ENCODE results near the gene GNB5.
"Not testable (repeated sequence)": the region's sequence is repeated elsewhere in the genome, so short reads cannot be mapped to it uniquely, and the experiment has no call there.

The GNB5 gene

GRCh38 chr15:52191207-52191606 lies at the start of gene GNB5:
TSS of gene GNB5 (minus strand) at chr15:52191392. CDS start at chr15:52184676, 6,716 bp downstream.
- no peak for DNase-seq

DNA sequence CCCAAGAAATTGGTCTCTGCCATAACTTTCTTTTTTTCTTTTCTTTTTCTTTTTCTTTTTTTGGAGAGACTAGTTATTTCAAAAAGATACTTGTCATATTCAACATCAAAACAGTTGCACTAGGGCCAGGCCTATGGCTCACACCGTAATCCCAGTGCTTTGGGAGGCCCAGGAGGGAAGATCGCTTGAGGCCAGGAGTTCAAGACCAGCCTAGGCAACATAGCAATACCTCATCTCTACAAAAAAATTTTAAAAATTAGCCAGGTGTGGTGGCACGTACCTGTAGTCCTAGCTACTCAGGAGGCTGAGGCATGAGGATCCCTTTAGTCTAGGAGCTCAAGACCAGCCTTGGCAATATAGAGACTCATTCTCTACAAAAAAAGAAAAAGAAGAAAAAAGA lies 49.0 kb upstream of the GNB5 start:
- DNase-seq: no peak

GRCh38 chr15:52238989-52239525 lies 47.9 kb upstream of the GNB5 start:
- DNase-seq: not testable (repeated sequence)

DNA sequence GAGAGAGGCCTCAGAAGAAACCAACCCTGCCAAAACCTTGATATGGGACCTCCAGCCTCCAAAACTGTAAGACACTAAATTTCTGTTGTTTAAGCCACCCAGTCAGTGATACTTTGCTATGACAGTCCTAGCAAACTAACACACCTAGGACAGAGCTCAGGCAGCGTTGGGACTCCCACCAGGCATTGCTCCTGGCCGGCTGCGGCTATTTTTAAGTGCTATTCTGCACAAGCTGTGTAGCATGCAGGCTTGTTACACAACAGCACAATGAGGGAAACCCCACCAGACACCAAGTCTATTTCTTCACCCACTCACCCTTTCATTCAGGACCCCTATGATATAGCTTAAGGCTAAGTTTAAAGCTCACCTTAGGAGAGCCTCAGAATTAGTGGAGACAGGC lies 47.0 kb upstream of the GNB5 start:
- no peak for DNase-seq

DNA sequence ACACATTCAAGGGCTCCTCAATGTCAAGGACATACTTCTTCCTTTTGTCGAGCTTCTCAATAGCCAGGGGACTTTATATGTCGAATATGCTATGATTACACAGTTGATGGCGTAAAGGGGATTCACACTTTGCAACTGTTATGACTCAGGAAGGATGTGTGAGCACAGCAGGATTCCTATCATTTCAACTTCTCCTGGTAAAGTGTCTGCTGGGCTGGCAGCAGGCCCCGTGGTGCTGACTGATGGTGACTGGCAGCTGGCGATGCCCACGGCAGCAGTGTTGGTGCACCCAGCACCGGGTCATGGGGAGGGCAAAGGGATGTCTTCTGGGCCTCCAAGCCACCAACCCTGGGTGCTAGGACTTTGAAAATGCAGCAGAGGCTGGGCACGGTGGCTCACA lies 44.8 kb upstream of the GNB5 start:
- no peak for DNase-seq

GRCh38 chr15:52234596-52235541 lies 43.7 kb upstream of the GNB5 start:
- no peak for DNase-seq

DNA sequence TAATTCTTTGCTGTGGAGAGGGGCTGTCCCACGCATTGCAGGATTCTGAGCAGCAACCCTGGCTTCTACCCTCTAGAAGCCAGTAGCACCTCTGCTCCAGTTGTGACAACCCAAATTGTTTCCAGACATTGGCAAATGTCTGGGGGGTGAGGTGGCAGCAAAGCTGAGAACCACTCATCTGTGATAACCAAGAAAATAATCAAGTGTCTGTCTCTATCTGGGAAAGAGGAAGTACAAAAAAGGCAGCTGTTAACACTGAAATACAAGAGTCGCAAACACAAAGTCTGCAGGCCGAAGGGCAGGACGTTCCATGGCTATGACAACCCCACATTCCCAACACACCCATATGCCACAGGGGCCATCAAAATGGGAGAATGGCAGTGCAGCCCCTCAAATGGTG lies 42.2 kb upstream of the GNB5 start:
- peak; percentile 7 for DNase-seq

- no peak for DNase-seq
Observed at GRCh38 chr15:52232327-52232726, 41.1 kb upstream of the GNB5 start.

DNA sequence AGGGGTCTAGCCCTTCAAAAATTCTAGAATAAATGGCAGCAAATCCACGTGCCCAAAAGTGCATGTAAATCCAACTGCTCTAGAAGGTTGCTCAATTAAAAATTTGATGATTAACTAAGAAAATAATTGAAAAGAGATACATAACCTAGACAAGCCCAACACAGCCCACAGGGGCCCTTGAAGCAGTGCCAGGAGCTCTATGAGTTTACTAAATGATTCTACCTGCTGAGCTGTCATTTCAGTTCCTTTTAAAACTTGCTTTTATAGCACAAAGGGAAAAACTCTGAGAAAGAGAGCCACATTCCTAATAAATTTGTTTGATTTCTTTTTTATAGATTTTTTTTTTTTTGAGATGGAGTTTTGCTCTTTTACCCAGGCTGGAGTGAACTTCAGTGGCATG lies 38.9 kb upstream of the GNB5 start:
- no peak for DNase-seq

GRCh38 chr15:52228921-52229320 lies 37.7 kb upstream of the GNB5 start:
- DNase-seq: no peak

GRCh38 chr15:52227456-52227855 lies 36.3 kb upstream of the GNB5 start:
- peak; percentile 71 for DNase-seq

DNA sequence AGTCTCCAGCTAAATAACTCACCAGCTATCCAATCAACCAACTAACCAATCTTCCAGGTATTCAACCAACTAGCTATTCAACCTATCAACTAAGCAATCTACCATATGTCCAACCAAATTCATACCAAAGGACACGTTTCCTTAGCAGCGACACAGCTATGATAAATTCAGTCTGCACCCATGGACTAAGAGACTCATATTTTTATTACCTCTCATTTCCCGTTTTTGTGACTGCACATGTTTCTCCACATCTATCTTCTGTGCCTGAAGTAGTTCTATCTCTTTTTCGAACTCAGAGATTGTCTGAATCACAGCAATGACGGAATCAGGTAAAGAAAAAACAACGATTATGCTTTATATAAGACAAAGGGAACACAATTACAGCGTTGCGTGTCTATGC lies 34.0 kb upstream of the GNB5 start:
- no peak for DNase-seq

- no peak for DNase-seq
Observed at GRCh38 chr15:52224211-52224610, 33.0 kb upstream of the GNB5 start.

DNA sequence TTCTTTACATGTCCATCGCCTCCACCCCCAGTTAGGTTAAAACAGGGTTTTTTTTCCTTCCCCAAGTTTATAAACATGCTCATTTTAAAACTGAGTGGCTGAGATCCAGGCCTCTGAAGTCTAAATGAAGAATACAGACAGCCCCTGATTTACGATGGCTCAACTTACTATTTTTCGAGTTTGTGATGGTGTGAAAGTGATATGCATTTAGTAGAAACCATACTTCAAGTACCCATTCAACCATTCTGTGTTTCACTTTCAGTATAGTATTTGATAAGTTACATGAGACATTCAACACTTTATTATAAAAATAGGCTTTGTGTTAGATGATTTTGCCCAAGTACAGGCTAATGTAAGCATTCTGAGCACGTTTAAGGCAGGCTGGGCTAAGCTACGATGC lies 30.5 kb upstream of the GNB5 start:
- no peak for DNase-seq

DNA sequence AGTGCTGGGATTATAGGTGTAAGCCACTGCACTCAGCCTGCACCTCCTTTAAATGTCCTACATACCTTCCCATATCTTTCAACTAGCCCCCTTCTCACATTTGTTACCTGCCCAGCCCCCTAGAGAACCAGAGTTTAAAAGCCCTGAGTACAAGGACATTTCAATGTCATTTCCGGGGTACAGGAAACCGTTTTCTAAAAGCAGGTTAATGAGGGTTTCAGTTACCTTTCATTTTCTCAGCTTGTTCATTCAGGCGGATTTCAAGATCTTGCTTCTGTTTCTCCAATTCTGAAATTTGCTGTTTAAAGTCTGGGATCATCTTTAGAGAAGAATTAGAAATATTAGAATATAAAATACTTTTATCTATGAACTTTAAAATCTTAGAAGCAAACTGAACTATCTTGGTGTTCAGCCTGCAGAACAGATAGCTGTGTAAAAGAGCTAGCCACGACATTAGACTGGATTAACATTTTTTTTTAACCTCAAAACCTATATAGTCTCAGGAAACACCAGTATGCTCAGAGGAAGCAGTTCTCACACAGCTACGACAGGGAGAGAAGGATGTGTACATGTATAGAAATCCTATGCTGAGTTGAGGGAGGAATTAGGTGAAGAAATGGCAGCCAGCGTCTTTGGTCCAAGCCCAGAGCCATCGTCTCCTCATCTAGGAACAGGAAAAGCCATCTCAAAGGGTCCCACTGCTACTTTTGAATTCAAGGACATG lies 29.9 kb upstream of the GNB5 start:
- no peak for DNase-seq

DNA sequence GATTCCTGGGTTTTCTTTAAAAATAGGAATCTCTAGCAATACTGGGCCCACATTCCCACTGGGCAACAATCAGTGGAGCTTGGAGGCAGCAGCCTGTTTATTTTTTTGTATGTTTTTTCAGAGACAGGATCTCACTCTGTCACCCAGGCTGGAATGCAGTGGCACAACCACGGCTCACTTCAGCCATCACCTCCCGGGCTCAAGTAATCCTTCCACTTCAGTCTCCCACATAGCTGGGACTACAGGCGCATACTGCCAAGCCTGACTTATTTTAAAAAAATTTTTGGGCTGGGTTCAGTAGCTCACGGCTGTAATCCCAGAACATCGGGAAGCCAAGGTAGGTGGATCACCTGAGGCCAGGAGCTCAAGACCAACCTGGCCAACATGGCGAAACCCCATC lies 29.1 kb upstream of the GNB5 start:
- DNase-seq: no peak

DNA sequence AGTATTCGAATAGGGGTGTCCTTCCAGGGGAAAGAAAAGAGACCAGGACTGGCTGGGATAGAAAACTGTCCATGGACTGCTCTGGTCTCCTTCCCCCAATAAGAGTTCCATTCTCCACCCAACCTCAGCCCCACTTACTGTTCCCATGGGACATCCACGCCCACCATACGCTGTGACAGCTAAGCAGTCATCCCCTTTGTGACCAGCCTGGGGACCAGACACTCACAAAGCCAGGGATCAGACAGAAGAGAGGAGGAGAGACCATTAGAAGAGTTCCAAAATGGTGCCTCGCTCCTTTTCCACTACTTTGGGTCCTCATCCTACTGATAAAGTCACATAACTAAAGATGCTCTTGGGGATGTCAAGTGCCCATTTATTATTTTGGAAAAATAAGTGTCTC lies 27.6 kb upstream of the GNB5 start:
- DNase-seq: no peak

- no peak for DNase-seq
Observed at GRCh38 chr15:52218371-52218770, 27.2 kb upstream of the GNB5 start.

- no peak for DNase-seq
Observed at GRCh38 chr15:52217186-52217585, 26.0 kb upstream of the GNB5 start.

GRCh38 chr15:52214553-52214952 lies 23.4 kb upstream of the GNB5 start:
- DNase-seq: no peak

- no peak for DNase-seq
Observed at GRCh38 chr15:52213206-52213605, 22.0 kb upstream of the GNB5 start.

DNA sequence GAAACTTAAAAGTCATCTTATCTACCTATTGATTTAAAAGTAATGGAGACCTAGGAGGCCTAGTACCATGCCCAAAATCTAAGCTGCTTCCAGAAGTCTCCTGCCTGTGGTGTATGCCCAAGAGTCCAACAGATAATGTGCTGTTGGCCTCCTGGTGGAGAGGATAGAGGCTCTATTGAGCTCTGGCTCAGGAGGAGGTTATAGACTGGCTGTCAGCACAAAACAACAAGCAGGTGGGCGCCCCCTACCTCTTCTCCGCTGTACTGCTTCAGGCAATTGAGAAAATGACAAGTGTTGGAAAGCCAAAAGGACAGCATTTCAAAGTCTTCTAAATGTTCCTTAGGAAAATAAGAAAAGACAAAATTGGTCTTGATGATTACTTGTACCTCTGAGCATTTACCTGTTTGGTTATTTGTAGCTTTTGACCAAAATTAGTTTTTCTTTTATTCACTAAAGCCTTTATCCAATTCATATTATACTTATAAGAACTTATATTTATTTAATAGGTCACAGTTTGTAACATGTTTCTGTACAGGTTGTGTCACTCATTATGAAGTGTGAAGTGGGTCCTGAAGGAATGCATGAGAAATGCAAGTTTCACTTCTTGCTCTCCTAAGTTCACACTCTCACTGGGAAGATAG lies 17.2 kb upstream of the GNB5 start:
- DNase-seq: peak; percentile 72

DNA sequence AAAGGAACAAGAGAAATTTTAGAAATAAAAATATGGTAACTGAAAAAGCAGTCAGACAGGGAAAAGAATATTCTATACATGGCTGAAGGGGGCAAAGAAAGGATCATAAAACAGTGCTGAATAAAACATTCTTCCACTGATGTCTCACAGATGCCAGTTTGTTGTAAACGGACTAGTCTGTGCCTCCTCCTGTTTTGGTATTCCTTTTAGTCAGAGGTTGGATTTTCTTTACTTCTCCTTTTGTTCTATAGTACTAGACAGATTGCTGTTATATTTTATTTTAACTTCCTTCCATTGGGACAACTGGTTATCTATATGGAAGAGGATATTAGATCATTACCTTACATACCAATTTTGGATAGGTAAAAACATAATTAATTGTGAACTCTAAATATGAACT lies 16.0 kb upstream of the GNB5 start:
- no peak for DNase-seq
